Ovary (tissue), 3 donors: ENCODE measurements around the gene ATP6V0B.

Experiments used
- CTCF ChIP-seq, 3 donors: fragments of 450-650 bp in 2 of 3; fragments of 200-600 bp in 1 of 3; IDR thresholded peaks; one replicate each; pipeline versions ENCODE4 v1.5.1 to v1.8.0; 2016 to 2022; ENCODE audit warnings: antibody characterized with exemption in 3 of 3, mild to moderate bottlenecking in 1 of 3
- EP300 ChIP-seq: sonication (generic); formaldehyde crosslinking; IDR thresholded peaks from one replicate; pipeline ENCODE4 v1.6.1; 2017; ENCODE audit warnings: antibody characterized with exemption
- donor health status: DM: no; HTN: no; CAD: no.

- no peak for TF ChIP-seq CTCF (IDR thresholded peaks at IDR 0.05)
- no peak for TF ChIP-seq EP300
Observed at GRCh38 chr1:44000122-44000665, 25.4 kb downstream of the ATP6V0B start.
